Duodenal mucosa (tissue), 2 donors: ENCODE results near the gene ENTPD1.

Experiments
- H3K27ac ChIP-seq: one replicate; pipeline ENCODE4 v1.7.0; 2013; ENCODE audit warnings: low read depth, low read length
- H3K27me3 ChIP-seq, 2 donors: one replicate each; pipeline ENCODE4 v1.7.0; 2013; ENCODE audit warnings: low read length in 2 of 2, control low read depth in 1 of 2; ENCODE audit not compliant: insufficient read depth in 2 of 2, control insufficient read depth in 1 of 2
- H3K36me3 ChIP-seq, 2 donors: one replicate each; pipeline ENCODE4 v1.7.0; 2013; ENCODE audit warnings: low read length in 2 of 2, control low read depth in 1 of 2; ENCODE audit not compliant: insufficient read depth in 2 of 2, control insufficient read depth in 1 of 2
- H3K4me1 ChIP-seq, 2 donors: one replicate each; pipeline ENCODE4 v1.7.0; 2013; ENCODE audit warnings: low read length in 2 of 2, control low read depth in 1 of 2; ENCODE audit not compliant: insufficient read depth in 2 of 2, control insufficient read depth in 1 of 2
- H3K4me3 ChIP-seq, 2 donors: one replicate each; pipeline ENCODE4 v1.7.0; 2013; ENCODE audit warnings: low read length in 2 of 2, low read depth in 1 of 2
- H3K9ac ChIP-seq, 2 donors: one replicate each; pipeline ENCODE4 v1.7.0; 2013; ENCODE audit warnings: low read length in 2 of 2, low read depth in 1 of 2
- H3K9me3 ChIP-seq, 2 donors: one replicate each; pipeline ENCODE4 v1.7.0; 2013; ENCODE audit warnings: low read length in 2 of 2, control low read depth in 1 of 2; ENCODE audit not compliant: control insufficient read depth in 1 of 2

The ENTPD1 gene

DNA sequence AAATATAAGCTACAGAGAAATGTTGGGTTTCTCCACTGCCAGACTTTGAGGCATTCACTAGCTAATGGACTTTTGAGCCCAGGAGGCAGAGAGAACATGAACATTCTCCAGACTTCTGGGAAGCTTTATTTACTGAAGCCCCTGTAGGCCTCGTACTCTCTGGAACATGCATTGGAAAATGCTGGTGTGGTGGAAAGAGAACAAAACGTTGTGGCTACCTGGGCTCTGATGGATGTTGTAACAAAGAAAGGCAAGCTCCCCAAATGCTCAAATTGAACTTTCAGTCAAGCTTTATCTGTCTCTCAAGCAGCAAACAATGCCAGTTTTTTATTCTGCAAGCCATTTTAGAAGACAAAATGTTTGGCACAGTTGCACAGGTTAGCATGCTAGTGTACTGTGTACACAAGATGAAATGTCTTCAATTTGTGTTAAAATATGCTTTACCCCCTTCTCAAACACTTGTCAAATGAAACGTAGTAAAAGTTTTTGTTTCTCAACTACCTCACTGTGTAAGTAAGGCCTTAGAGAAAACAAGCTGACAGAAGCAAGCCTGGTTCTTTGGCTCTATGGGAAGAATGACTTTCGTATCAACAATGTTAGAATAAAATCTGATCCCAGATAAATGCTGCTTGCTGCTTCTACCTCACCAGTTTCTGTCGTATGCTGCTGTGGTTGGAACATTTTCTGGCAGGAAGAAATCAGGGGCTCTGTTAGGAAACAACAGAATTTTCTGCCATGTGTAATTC is 80.8 kb downstream of the ENTPD1 start:
- Histone ChIP-seq H3K4me3 (no peak overlapping the region), H3K27ac (no peak overlapping the region), H3K4me1 (peaks cover 32 to 37% of the 10 kb centered on the region in 2 donors), H3K9me3 (no peaks in the 10 kb centered on the region), H3K27me3 (no peaks in the 10 kb centered on the region), H3K9ac (no peak overlapping the region), H3K36me3 (no peaks in the 10 kb centered on the region)

DNA sequence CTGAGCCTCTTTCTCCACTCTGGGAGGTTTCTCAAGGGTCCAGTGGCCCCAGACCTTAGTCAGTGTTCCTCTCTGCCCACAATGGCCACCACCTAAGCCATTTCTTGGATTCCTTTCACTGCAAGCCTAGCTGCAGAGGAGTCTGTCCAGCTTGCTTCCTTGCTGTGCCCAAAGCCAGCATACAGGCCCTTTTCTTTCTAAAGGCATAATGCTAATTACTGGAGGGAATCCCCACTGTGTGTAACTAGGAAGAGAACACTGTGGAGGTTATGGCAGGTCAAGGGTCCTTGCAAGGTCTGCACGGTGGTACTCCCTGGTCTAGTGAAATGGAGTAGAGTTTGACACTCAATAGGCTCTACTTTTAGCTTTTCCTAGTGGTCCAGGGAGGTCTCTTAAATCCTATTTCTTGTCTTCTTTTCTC is 81.4 kb downstream of the ENTPD1 start:
- Histone ChIP-seq H3K36me3 (no peaks in the 10 kb centered on the region), H3K9me3 (no peaks in the 10 kb centered on the region), H3K9ac (no peak overlapping the region), H3K4me3 (no peak overlapping the region), H3K27ac (no peak overlapping the region), H3K27me3 (no peaks in the 10 kb centered on the region), H3K4me1 (peaks cover 27 to 32% of the 10 kb centered on the region in 2 donors)

DNA sequence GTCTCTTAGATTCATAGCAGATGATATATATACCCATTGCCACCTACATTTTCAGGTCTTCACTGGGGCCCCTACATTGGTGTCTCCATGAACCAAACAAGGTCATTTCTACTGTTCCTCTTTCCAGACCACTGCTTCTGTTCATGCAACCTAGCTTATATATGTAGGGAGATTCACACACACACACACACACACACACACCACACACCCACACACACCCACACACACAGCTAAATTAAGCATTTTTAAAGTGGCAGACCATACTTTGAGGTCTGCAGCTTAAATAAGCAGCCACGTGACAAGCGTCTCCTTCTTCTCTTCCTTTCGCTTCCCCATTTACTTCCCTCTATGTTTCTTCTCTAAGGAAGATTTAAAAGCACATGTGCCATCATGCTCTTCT is 81.8 kb downstream of the ENTPD1 start:
- no peak overlapping the region for H3K9ac ChIP-seq
- H3K4me3 ChIP-seq, result no peak overlapping the region
- no peak overlapping the region for H3K27ac ChIP-seq
- no peaks in the 10 kb centered on the region for H3K9me3 ChIP-seq
- peaks cover 23 to 29% of the 10 kb centered on the region in 2 donors for H3K4me1 ChIP-seq
- H3K36me3 ChIP-seq, result no peaks in the 10 kb centered on the region
- H3K27me3 ChIP-seq, result no peaks in the 10 kb centered on the region

DNA sequence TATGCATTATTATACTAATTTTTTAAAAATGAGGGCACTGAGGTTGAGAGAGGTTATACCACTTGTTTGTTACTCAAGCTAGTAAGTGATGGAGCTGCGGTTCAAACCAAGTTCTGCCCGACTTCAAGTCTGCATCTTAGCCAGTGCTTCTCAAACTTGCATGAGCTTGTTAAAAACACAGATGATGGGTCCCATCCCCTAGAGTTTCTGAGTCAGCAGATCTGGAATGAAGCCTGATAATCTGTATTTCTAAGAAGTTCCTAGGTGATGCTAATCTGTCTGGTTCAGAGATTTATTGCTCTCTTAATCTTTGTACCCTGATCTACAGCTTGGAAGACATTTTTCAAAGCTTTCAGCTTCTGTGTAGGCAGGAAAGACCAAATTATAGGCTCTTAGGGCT is 84.2 kb downstream of the ENTPD1 start:
- no peak overlapping the region for H3K4me3 ChIP-seq
- H3K9ac ChIP-seq, result no peak overlapping the region
- no peak overlapping the region for H3K27ac ChIP-seq
- H3K36me3 ChIP-seq, result no peaks in the 10 kb centered on the region
- H3K27me3 ChIP-seq, result no peaks in the 10 kb centered on the region
- H3K4me1 ChIP-seq, result peaks cover 22 to 29% of the 10 kb centered on the region in 2 donors
- no peaks in the 10 kb centered on the region for H3K9me3 ChIP-seq

DNA sequence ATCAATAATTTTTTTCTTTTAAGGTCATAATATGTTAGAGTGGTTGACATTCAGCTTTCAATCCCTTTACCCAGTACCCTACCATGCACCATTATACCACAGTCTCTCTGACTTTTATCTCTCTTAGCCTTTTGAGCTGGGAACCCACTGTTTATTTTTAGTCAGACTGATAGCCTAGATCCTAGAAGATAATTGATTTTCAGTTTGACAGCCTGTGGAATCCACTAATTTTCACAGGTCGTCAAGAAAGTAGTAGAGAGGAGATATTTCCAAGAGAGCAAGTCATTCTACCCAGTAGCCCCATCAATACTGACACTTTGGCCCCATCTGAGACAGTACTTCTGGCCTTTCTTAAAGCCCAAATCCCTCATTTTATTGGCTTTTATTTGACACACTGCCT is 84.7 kb downstream of the ENTPD1 start:
- no peaks in the 10 kb centered on the region for H3K36me3 ChIP-seq
- no peaks in the 10 kb centered on the region for H3K9me3 ChIP-seq
- H3K4me3 ChIP-seq, result no peak overlapping the region
- no peak overlapping the region for H3K9ac ChIP-seq
- no peaks in the 10 kb centered on the region for H3K27me3 ChIP-seq
- no peak overlapping the region for H3K27ac ChIP-seq
- peaks cover 22 to 29% of the 10 kb centered on the region in 2 donors for H3K4me1 ChIP-seq

DNA sequence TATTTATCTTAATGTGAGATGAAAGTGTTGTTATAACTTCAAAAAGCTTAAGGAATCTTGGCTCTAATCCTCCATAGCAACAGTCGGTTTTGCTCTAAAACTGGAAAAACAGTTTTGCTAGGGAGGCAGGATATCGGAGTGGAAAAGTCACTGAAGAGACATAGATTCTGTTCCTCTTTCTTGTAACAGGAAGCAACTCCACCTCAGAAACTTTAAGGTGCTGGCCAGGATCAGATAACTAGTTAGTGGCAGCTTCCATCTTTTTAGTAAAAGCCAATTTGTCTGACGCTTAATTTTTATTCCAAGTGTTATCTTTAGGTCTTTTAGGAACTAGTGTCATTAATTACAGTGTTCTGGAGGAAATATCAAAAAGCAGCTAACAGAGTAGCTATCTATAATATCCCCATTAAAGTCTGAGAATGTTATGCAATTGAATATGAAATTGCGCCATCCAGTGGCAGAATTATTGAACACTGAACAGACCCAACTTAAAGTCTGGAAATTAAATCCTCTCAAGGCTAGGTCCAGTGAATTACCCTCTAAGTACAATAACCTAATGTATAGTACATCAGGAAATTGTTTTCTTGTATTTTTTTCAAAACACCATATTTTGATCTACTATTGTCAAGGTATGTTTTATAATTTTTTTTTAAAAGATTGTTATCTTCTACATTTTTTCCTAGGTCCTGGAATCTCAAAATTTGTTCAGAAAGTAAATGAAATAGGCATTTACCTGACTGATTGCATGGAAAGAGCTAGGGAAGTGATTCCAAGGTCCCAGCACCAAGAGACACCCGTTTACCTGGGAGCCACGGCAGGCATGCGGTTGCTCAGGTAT is 85.9 kb downstream of the ENTPD1 start:
- Histone ChIP-seq H3K27ac (no peak overlapping the region), H3K9me3 (no peaks in the 10 kb centered on the region), H3K9ac (no peak overlapping the region), H3K4me1 (peaks cover 19 to 29% of the 10 kb centered on the region in 2 donors), H3K36me3 (no peaks in the 10 kb centered on the region), H3K27me3 (no peaks in the 10 kb centered on the region), H3K4me3 (no peak overlapping the region)

DNA sequence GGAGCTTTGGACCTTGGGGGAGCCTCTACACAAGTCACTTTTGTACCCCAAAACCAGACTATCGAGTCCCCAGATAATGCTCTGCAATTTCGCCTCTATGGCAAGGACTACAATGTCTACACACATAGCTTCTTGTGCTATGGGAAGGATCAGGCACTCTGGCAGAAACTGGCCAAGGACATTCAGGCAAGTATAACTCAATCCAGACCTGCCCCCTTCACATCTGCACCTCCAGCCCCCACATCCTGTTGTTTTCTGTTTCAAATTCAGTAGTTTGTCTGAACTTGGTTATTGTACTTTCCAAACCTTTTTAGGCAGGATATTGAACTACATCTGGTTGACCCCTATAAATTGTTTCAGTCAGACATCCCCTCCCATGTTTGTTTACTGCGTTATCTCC is 89.4 kb downstream of the ENTPD1 start:
- no peak overlapping the region for H3K4me3 ChIP-seq
- peaks cover 9 to 10% of the 10 kb centered on the region in 2 donors for H3K4me1 ChIP-seq
- peaks cover 0 to 3% of the 10 kb centered on the region in 2 donors for H3K36me3 ChIP-seq
- H3K27ac ChIP-seq, result no peak overlapping the region
- H3K27me3 ChIP-seq, result no peaks in the 10 kb centered on the region
- no peaks in the 10 kb centered on the region for H3K9me3 ChIP-seq
- no peak overlapping the region for H3K9ac ChIP-seq

DNA sequence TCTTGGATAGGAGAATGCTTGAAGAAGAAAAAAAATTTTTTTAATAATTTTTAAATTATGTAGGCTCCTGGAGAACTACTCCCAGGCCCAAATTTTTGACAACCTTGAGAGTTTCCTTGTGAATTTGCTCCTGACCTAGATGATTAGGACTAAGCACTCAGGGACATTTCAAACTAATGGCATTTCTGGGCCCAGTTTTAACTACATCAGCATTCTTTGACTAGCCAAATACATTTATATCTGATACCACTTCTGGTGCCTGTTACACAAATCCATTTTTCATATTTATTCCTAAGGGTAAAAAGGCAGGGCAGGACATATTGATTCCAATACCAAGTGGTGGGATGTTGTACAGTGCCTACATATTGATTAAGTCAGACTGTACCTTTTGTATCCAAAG is 91.0 kb downstream of the ENTPD1 start:
- Histone ChIP-seq H3K4me3 (no peak overlapping the region), H3K27ac (no peak overlapping the region), H3K9ac (no peak overlapping the region), H3K36me3 (peaks cover 0 to 3% of the 10 kb centered on the region in 2 donors), H3K27me3 (no peaks in the 10 kb centered on the region), H3K4me1 (peaks cover 0 to 5% of the 10 kb centered on the region in 2 donors), H3K9me3 (no peaks in the 10 kb centered on the region)

DNA sequence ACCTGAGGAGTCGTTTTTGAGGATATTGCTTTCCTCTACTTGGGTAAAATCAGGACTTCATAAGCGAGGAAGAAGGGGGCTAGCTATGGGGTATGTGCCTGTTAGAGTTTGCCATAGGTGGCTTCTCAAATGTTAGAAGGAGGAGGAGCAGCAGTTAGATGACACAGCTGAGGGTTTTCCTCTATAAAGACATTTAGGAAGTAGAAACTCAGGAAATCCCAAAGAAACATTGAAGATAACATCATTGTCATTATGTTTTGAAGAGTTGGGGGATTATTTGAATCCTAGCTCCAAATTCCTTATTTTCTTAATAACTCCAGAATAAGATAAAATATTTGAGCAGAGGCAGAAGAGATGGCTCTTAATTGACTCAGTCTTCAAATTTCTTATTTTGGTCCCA is 92.9 kb downstream of the ENTPD1 start:
- H3K36me3 ChIP-seq, result peaks cover 0 to 3% of the 10 kb centered on the region in 2 donors
- no peak overlapping the region for H3K27ac ChIP-seq
- H3K9me3 ChIP-seq, result no peaks in the 10 kb centered on the region
- no peaks in the 10 kb centered on the region for H3K4me1 ChIP-seq
- no peak overlapping the region for H3K9ac ChIP-seq
- no peak overlapping the region for H3K4me3 ChIP-seq
- H3K27me3 ChIP-seq, result no peaks in the 10 kb centered on the region

DNA sequence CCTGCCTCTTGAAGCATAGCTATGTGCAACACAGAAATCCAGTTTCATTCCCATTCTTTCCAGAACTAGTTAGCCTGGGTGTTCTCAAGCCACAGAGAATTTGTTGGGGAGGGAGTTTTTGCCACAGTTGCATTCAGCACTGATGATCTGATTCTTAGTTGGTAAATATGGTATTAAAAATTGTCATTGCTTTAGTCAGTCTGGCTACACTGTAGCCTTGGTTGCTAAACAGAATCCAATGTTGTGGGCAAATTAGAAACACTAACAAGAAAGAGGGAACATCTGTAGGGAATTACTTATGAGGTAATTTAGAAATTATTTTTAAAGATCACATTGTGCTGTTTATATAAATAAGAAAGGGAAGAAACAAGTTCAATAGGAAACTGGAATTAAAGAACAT is 94.8 kb downstream of the ENTPD1 start:
- no peak overlapping the region for H3K9ac ChIP-seq
- H3K4me1 ChIP-seq, result no peaks in the 10 kb centered on the region
- H3K9me3 ChIP-seq, result no peaks in the 10 kb centered on the region
- no peak overlapping the region for H3K27ac ChIP-seq
- H3K27me3 ChIP-seq, result no peaks in the 10 kb centered on the region
- H3K36me3 ChIP-seq, result peaks cover 0 to 3% of the 10 kb centered on the region in 2 donors
- H3K4me3 ChIP-seq, result no peak overlapping the region
